ENCODE measurements around the gene SPNS1.
A peak's percentile ranks its signal among the peaks of the same experiment; 100 is the strongest.
"Not testable (repeated sequence)": the region's sequence is repeated elsewhere in the genome, so short reads cannot be mapped to it uniquely, and the experiment has no call there.

Gene SPNS1

DNA sequence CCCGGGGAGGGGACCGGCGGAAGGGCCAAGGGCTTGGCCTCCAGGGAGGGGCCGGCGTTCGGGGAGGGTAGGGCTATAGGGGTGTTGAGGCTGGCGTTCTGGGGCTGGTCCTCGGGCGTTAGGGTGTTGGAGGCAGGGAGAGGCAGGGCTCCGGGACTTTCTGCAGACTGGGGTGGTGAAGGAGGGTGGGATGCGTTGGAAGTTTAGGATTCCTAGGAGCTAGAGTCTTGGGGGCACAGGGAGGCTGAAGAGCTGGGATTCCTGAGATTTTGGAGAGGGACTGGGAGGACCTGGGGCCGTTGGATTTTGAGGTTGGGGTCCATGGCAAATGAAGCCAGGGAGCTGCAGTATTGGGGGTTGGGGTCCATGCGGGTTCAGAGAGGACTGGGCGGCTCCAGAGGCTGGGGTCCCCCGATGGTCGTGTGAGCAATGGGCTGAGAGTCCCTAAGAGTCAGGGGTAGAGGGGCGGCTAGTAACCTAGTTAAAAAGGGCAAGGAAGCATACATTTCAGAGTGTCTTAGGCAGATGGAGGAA, 23.1 kb upstream of the SPNS1 start:
- DNase-seq (ENCODE audit: low read depth in 2 of 2) = no peak

DNA sequence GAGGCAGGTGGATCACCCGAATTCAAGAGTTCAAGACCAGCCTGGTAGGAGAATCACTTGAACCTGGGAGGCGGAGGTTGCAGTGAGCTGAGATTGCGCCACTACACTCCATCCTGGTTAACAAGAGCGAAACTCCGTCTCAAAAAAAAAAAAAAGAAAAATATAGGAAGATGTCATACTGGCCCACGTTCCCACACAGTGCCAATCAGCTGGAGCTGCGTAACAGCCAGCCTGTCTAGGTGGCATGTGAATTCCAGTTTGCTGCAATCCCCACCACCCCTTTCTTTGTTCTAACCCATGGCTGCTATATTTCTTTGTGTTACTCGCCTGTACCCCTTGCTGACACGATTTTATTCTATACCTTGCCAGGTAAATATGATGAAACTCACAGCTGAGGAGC, 16.4 kb upstream of the SPNS1 start:
- no peak for DNase-seq (ENCODE audit: low read depth in 2 of 2)

DNA sequence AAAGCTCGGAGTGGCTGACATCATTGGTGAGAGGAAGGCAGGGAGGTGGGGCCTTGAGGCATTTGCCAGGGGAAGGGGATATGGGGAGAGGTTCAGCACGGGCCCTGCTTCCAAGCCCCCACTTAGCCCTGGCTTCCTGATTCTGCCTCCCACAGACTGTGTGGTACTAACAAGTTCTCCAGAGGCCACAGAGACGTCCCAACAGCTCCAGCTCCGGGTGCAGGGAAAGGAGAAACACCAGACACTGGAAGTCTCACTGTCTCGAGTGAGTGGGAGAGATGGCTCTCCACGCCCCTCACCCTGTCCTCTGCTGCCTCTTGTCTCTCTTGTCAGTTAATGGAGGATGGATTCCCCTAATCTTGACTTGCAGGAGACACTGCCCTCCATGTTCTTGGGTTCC, 15.7 kb upstream of the SPNS1 start:
- no peak for DNase-seq (ENCODE audit: low read depth in 2 of 2)

DNA sequence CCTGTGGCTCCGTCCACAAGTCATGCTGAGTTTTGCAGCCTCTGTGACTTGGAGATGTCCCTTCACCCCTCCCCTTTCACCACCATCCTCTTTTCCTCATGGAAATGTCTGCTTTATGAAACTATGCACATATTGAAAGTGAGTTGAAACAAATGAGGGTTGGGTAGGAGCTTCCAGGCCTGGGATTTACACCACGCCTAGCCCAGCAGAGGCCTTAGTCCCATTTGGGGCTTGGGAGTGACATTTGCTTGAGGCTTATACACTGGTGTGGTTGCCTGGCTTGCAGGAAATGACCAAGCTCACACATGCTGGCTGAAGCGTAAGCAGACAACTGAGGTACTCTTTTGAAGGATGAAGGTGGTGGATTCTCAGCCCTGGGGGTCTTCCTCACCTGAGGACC, 10.5 kb upstream of the SPNS1 start:
- DNase-seq (ENCODE audit: low read depth in 2 of 2) = no peak

DNA sequence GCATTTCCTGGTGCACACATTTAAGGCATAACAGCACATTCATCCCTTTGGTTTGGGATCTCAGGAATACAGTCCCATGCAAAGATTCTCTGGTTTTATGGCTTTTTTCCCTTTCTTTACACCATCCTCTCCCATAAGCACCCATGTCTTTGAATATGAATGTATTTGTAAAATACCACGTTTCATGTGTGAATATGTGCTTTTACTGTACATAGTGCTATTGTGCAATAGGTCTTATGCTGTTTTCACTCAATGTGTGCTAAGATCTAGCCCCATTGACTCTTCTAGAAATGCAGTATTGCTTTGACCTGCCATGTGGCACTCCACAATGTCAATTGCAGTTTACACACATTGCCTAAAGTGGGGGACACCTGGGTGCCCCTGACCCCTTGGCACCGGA, 10.1 kb upstream of the SPNS1 start:
- DNase-seq (ENCODE audit: low read depth in 2 of 2) = no peak

DNA sequence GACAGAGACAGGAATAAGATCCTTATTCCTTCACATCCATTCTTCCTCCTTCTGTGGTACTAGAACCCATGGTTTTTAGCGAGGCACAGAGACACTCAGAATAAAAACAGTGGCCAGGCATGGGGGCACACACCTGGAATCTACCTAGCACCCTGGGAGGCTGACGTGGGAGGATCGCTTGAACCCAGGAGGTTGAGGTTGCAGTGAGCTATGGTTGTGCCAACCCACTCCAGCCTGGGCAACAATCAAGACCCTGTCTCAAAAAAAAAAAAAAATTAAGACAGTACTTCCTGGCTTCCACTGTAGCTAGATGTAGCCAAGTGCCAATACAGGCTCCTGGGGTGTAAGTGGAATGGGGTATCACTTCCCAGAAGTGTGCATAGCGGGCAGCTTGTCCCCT, 7.4 kb upstream of the SPNS1 start:
- no peak for DNase-seq (ENCODE audit: low read depth in 2 of 2)

DNA sequence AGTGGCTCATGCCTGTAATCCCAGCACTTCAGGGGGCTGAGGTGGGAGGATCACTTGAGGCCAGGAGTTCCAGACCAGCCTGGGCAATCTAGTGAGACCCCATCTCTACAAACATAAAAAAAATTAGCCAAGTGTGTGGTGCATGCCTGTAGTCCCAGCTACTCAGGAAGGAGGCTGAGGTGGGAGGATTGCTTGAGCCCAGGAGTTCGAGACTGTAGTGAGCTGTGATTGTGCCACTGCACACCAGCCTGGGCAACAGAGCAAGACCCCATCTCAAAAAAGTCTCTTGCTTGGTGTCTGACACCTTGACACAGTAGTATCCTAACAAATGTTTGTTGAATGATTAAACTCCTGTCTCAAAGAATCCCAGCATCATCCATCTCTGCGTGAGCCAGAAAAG, 4.9 kb upstream of the SPNS1 start:
- not testable (repeated sequence) for DNase-seq (ENCODE audit: low read depth in 2 of 2)

DNA sequence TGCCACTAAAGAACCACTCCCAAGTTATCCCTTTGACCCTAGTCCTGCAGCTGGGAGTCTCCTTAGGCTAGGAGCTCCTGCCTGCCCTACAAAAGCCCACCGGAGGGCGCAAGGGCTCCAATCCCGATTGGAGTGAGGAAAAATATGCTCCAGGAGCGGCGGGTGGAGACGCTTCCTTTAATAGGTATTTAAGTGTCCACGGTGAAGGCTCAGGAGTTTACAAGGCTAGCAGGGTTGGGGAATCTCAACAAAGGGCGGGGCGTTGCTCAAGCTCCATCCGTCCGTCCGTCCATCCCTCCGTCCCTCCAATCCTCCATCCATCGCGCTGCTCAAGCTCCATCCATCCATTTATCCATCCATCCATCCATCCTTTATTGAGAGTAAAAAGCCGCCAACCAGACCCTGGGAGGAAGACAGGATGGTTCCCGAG, 556 bp upstream of the SPNS1 start:
- no peak for DNase-seq (ENCODE audit: low read depth in 2 of 2)

DNA sequence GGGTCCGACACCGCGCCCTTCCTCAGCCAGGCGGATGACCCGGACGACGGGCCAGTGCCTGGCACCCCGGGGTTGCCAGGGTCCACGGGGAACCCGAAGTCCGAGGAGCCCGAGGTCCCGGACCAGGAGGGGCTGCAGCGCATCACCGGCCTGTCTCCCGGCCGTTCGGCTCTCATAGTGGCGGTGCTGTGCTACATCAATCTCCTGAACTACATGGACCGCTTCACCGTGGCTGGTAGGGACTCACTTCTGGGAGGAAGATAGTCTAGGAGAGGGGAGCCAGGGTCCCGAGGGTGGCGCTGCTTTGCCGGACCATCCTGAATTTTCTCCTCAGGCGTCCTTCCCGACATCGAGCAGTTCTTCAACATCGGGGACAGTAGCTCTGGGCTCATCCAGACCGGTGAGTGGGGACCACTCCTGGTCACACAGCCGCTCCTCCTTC, 601 bp downstream of the SPNS1 start:
- no peak for DNase-seq (ENCODE audit: low read depth in 2 of 2)

DNA sequence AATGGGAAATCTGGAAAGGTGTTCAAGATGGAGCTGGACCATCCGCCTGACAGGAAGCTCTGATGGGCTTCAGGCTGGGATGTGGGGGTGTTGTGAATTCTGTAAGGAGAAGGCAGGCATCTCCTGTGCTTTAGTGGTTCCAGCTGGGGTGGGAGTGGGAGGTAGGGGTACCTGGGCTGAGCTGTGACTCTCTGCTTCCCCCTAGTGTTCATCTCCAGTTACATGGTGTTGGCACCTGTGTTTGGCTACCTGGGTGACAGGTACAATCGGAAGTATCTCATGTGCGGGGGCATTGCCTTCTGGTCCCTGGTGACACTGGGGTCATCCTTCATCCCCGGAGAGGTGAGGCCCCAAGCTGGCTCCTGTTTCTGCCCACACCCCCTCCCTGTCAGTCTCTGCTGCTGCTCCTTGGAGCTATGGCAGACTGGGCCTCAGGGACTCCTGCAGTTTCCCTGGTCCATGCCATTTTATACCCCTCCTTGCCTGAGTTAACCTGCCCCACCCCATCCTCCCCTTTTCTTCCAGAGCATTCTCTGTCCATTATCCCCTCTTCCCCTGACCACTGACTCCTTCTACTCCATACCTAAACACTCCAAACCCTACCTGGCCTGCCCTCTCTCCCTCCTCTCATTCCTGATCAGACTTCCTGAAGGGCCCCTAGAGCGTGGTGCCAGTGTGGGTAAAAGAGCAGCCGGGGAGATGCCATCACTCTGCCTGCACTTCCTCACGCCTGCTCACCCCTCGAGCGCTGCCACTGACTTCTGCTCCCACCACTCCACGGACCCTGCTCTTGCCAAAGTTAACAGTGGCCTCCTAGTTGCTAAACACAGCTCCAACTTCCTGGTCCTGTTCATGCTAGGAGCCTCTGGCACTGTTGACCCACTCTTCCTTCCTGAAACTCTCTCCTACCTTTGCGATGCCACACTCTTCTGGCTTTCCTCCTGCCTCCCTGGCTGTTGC, 3.4 kb downstream of the SPNS1 start:
- no peak for DNase-seq (ENCODE audit: low read depth in 2 of 2)

DNA sequence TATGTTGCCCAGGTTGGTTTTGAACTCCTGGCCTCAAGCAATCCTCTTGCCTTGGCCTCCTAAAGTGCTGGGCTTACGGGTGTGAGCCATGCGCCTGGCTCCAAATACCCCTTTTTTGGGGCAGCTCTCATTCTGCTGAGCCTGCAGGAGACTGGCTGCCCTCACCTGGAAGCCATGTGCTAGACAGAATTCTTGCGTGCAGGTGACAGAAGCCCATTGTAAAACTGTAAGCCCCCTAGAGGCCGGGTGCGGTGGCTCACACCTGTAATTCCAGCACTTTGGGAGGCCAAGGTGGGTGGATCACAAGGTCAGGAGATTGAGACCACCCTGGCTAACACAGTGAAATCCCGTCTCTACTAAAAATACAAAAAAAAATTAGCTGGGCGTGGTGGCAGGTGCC, 5.8 kb downstream of the SPNS1 start:
- DNase-seq (ENCODE audit: low read depth in 2 of 2) = not testable (repeated sequence)

DNA sequence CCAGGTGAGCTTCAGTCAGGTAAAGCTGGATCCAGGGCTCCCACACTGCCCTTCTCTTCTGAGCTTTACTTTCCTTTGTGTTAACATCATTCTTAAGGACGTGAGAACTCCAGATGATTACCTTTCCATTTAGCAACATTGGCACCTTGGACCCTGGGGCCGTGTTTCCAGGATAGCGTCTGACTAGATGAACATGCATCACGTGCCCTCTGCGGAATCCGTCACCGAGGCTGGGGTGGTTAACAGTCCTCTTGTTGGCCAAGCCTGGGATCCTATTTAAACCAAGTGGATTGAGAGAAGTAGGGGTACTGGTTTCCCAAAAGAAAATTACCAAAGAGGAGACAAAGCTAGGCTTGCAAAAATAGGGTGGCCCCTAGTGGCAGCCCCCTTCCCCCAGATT, 6.4 kb downstream of the SPNS1 start:
- no peak for DNase-seq (ENCODE audit: low read depth in 2 of 2)

DNA sequence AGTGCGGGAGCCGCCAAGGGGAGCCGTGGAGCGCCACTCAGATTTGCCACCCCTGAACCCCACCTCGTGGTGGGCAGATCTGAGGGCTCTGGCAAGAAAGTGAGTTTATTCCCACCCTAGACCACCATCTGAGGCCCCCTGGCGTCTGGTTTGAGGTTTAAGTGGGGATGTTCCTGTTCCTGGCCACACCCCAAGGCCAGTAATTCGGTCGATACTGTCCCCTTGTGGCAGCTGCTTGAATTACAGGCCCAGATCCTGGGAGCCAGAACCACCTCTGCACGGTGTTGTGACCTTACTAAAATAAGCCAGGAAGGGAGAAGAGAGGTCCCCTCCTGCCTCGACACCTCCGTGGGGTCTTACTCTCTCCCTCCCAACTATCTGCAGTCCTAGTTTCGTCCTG, 6.9 kb downstream of the SPNS1 start:
- no peak for DNase-seq (ENCODE audit: low read depth in 2 of 2)

DNA sequence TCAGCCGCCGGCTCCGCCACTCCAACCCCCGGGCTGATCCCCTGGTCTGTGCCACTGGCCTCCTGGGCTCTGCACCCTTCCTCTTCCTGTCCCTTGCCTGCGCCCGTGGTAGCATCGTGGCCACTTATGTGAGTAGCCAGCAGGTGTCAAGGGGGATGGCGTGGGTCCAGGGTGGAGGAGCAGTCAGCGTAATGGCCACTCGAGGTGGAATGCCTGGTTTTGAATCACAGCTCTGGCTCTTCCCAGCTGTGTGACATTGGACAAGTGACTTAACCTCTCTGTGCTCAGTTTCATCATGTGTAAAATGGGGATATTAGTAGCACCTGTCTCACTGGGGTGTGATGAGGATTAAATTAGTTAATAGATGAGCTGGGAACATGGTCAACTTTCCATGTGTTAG, 7.8 kb downstream of the SPNS1 start:
- DNase-seq (ENCODE audit: low read depth in 2 of 2) = no peak

DNA sequence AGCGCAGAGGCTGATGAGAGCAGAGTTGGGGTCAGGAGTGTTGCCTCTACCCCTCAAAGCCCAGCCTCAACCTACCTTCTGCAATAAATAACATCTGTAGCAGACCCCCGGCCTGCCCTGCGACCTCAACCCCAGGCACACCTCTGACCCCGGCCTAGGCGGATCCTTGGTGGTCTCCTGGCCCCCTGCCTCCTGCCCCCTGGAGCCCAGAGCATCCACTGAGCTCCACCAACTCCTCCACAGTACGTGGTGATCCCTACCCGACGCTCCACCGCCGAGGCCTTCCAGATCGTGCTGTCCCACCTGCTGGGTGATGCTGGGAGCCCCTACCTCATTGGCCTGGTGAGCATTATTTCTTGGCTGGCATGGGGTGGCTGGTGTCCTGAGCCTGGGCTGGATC, 8.4 kb downstream of the SPNS1 start:
- DNase-seq (ENCODE audit: low read depth in 2 of 2) = no peak

DNA sequence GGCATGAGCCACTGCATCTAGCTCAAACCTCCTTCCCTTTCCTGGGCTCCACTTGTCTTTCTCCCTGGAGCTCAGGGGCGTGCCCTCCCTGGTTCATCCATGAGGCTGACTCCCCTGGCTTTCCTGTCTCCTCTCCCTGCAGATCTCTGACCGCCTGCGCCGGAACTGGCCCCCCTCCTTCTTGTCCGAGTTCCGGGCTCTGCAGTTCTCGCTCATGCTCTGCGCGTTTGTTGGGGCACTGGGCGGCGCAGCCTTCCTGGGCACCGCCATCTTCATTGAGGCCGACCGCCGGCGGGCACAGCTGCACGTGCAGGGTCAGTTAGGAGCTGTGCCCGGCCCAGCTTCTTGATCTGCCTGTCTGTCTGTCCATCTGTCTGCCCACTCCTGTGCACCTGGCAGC, 9.1 kb downstream of the SPNS1 start:
- no peak for DNase-seq (ENCODE audit: low read depth in 2 of 2)

DNA sequence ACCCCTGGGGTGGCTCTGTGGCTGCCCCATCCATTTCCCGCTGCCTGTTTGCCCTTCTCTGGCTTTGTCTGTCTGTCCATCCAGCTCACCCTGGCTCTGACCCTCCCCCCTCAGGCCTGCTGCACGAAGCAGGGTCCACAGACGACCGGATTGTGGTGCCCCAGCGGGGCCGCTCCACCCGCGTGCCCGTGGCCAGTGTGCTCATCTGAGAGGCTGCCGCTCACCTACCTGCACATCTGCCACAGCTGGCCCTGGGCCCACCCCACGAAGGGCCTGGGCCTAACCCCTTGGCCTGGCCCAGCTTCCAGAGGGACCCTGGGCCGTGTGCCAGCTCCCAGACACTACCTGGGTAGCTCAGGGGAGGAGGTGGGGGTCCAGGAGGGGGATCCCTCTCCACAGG, 9.5 kb downstream of the SPNS1 start:
- DNase-seq (ENCODE audit: low read depth in 2 of 2) = no peak

DNA sequence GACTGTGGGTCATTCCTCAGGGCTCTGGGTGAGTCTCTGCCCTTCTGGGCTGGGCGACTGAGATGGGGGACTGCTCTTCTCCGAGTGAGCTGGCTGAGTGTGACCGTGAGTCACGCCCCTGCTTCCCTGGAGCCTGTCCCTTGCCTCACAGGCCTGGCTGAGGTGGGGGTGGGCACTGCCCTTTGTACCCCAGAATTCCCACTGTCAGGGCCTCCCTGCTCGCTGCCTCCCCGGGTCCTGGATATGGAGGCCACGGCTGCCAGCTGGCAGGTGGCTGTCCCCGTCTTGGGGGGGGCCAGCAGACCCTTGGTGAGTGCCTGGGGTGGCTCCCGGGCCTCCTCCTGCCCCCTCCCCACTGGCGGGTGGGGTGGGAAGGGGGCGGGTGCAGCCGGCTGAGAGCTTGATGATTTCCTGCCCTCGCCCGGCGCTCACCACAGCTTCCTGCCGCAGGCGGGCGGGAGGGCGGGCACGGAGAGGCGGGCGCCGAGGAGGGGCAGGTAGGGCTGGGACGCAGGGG, 10.1 kb downstream of the SPNS1 start, which contains the start of gene LAT:
Gene LAT, plus strand, starts transcription at position 434 of the 517 bp plus-strand sequence. CDS start 366 bp downstream, outside the sequence.
- DNase-seq (ENCODE audit: low read depth in 2 of 2) = peak; percentile 46 to 53

DNA sequence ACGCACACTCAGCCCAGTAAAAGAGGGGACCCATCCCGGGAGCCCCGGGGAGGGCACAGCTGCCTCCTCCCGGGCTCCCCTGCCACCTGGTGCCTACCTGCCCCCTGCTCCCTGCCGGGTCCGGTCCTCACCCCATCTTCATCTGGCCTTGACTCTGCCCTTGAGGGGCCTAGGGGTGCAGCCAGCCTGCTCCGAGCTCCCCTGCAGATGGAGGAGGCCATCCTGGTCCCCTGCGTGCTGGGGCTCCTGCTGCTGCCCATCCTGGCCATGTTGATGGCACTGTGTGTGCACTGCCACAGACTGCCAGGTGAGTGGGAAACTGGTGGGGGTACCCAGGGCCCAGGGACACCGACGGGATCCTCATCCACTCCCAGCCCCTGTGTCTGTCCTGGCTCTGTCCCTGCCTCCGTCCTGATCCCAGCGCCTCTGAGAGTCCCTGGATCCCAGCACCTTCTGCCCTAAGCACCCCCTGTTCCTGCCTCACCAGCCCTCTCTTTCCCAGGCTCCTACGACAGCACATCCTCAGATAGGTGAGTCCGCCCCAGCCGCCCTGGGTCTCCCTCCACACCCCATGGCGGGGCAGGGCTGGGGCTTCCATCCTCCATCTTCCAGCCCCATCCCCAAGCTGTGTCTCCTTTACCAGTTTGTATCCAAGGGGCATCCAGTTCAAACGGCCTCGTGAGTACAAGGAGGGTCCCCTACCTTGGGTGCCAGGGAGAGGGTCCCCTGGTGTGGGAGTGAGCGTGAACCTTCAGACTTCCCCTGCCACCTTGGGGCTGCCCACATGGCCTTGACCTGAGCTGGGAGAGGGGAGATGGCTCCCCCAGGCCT, 10.8 kb downstream of the SPNS1 start:
- DNase-seq (ENCODE audit: low read depth in 2 of 2) = no peak

DNA sequence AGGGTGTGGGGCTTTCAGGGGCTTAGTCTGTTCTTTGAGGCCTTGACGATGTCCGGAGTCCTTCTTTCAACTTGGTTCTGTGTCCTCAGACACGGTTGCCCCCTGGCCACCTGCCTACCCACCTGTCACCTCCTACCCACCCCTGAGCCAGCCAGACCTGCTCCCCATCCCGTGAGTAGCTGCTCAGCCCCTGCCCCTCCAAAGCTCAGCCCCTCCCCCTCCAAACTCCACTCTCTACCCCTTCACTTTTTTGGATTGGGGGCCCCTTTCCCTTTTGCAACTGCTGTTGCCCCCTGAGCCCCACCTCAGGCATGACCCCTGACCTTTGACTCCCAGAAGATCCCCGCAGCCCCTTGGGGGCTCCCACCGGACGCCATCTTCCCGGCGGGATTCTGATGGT, 11.5 kb downstream of the SPNS1 start:
- no peak for DNase-seq (ENCODE audit: low read depth in 2 of 2)

DNA sequence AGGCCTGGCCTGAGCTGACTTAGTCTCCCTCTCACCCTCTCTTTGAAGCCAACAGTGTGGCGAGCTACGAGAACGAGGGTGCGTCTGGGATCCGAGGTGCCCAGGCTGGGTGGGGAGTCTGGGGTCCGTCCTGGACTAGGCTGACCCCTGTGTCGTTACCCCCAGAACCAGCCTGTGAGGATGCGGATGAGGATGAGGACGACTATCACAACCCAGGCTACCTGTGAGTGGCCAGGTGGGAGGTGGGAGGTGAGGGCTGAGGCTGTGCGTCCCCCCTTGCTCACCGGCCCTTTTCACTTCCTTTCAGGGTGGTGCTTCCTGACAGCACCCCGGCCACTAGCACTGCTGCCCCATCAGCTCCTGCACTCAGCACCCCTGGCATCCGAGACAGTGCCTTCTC, 11.9 kb downstream of the SPNS1 start:
- no peak for DNase-seq (ENCODE audit: low read depth in 2 of 2)

DNA sequence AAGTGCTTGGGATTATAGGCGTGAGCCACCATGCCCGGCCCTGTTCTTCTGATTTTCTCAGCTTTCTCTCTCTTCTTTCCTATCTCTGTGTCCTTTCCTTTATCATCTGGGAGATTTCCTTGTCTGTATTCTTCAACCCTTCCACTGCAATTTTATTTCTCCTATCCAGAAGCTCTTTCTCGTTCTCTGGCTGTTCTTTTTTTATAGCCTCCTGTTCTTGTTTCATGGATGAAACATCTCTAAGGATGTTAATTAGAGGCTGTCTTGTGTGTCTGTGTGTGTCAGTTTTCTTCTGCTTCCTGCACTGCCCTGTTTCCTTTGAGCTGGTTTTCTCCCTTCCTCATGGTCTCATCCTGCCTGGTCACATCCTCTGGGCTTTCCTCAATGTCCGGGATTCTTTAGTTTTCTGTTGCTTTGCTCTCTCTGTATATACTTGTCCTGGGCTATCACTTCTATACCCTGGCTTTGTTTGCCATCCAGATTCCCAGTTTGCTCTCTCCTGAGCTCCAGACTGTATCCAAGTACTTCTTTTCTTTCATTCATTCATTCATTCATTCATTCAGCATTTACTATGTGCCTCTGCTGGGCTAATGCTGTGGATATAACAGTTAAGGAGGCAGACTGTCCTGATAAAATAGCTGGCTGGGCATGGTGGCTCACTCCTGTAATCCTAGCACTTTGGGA, 12.7 kb downstream of the SPNS1 start:
- DNase-seq (ENCODE audit: low read depth in 2 of 2) = no peak
